SK-N-MC (cell line): ENCODE measurements around the gene RIMBP2.

Experiments
- DNase-seq: peaks from one replicate; pipeline ENCODE4 v3.0.0-alpha.2; 2011; ENCODE audit warnings: low read depth, low spot score
- H3K27ac ChIP-seq: fragments of 200-600 bp; sonication (generic); 2 replicates; pipeline ENCODE4 v1.5.1; 2016; ENCODE audit warnings: mixed run types
- H3K36me3 ChIP-seq: fragments of 200-600 bp; sonication (generic); 2 replicates; pipeline ENCODE4 v1.6.1; 2017; ENCODE audit warnings: antibody characterized with exemption, low read length, mixed read lengths; ENCODE audit not compliant: insufficient read depth
- H3K4me3 ChIP-seq: fragments of 200-600 bp; sonication (generic); 2 replicates; pipeline ENCODE4 v1.5.1; 2016
- H3K9ac ChIP-seq: fragments of 200-600 bp; sonication (generic); 2 replicates; pipeline ENCODE4 v1.8.0; 2017; ENCODE audit warnings: mixed run types, mixed read lengths; ENCODE audit not compliant: insufficient read length
- H3K9me3 ChIP-seq: fragments of 200-600 bp; sonication (generic); 2 replicates; pipeline ENCODE4 v1.6.1; 2017; ENCODE audit warnings: low read depth, mild to moderate bottlenecking, antibody characterized with exemption, low read length, moderate library complexity, mixed read lengths
- EZH2 ChIP-seq: fragments of 200-600 bp; sonication (generic); IDR thresholded peaks from one replicate; pipeline ENCODE4 v1.6.1; 2017; ENCODE audit warnings: antibody characterized with exemption
- FOXP2 ChIP-seq: optimal IDR thresholded peaks from 2 replicates; pipeline ENCODE3; 2011; ENCODE audit warnings: mild to moderate bottlenecking, moderate library complexity; ENCODE audit not compliant: insufficient read depth; ENCODE audit errors: extremely low read length, control extremely low read depth
- POLR2AphosphoS5 ChIP-seq: IDR thresholded peaks from 2 replicates; pipeline ENCODE4 v1.6.1; 2012; ENCODE audit warnings: mild to moderate bottlenecking, low read depth, low read length, borderline replicate concordance

The RIMBP2 gene

GRCh38 chr12:130398100-130398848 lies 317.8 kb downstream of the RIMBP2 start:
- Histone ChIP-seq H3K9me3 (no peaks in the 10 kb centered on the region), H3K9ac (no peak overlapping the region), H3K27ac (no peak overlapping the region), H3K4me3 (no peak overlapping the region), H3K36me3 (no peaks in the 10 kb centered on the region)
- TF ChIP-seq POLR2AphosphoS5 (no peak), FOXP2 (no peak)
- DNase-seq: no peak

DNA sequence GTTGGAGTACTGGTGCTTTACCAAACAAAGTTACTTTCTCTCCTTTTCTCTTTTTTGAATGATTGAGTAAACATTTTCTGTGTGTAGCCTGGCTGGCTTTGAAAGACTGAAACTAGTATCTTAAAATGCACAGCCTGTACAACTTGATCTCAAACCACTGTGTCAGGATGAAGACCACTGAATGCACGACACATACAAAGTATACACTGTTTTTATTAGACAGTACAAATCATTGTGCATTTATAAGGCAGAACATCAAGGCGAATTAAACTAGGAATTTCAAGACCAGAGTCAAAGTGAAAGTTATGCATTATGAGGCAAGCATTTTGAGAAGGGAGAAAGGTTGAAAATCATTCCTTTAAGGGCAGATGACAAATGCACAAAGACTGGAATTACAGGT lies 319.4 kb downstream of the RIMBP2 start:
- DNase-seq: no peak
- no peak overlapping the region for H3K9ac ChIP-seq
- no peaks in the 10 kb centered on the region for H3K36me3 ChIP-seq
- H3K9me3 ChIP-seq: no peaks in the 10 kb centered on the region
- H3K27ac ChIP-seq: no peak overlapping the region
- no peak overlapping the region for H3K4me3 ChIP-seq
- TF ChIP-seq POLR2AphosphoS5 (no peak), EZH2 (no peak), FOXP2 (no peak)

DNA sequence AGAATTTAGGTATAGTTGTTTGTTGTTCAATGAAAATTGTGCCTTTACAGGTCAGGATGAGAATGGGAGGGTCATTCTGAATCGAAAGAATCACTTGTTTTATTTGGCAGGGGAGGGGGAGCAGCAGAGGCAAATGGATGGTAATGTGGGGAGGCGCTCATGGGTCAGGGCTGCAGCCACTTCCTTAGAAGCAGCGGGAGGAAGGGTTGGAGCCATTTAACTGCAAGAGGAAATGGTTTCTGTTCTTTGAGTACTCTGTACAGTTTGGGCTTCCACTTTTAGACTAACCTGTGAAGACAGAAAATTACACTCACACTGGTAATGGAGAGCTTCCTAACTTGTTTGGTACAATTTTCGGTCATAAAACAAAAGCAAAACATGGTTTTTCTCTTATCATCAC lies 321.2 kb downstream of the RIMBP2 start:
- TF ChIP-seq FOXP2 (no peak), POLR2AphosphoS5 (no peak), EZH2 (no peak)
- Histone ChIP-seq H3K4me3 (no peak overlapping the region), H3K27ac (no peak overlapping the region), H3K36me3 (no peaks in the 10 kb centered on the region), H3K9ac (no peak overlapping the region), H3K9me3 (no peaks in the 10 kb centered on the region)
- no peak for DNase-seq

GRCh38 chr12:130391186-130391585 lies 324.9 kb downstream of the RIMBP2 start:
- Histone ChIP-seq H3K27ac (no peak overlapping the region), H3K9me3 (no peaks in the 10 kb centered on the region), H3K9ac (no peak overlapping the region), H3K4me3 (no peak overlapping the region), H3K36me3 (no peaks in the 10 kb centered on the region)
- DNase-seq: no peak
- TF ChIP-seq EZH2 (no peak), POLR2AphosphoS5 (no peak), FOXP2 (no peak)

- H3K9ac ChIP-seq: no peak overlapping the region
- H3K4me3 ChIP-seq: no peak overlapping the region
- TF ChIP-seq EZH2 (no peak), POLR2AphosphoS5 (no peak), FOXP2 (no peak)
- no peaks in the 10 kb centered on the region for H3K9me3 ChIP-seq
- no peaks in the 10 kb centered on the region for H3K36me3 ChIP-seq
- H3K27ac ChIP-seq: no peak overlapping the region
- no peak for DNase-seq
Observed at GRCh38 chr12:130385193-130385592, 330.9 kb downstream of the RIMBP2 start.

- no peak overlapping the region for H3K27ac ChIP-seq
- H3K9ac ChIP-seq: no peak overlapping the region
- DNase-seq: no peak
- TF ChIP-seq EZH2: no peak
- TF ChIP-seq FOXP2: no peak
- no peak for TF ChIP-seq POLR2AphosphoS5
- H3K9me3 ChIP-seq: no peaks in the 10 kb centered on the region
- no peak overlapping the region for H3K4me3 ChIP-seq
- no peaks in the 10 kb centered on the region for H3K36me3 ChIP-seq
Observed at GRCh38 chr12:130384234-130384633, 331.9 kb downstream of the RIMBP2 start.

GRCh38 chr12:130382818-130383217 lies 333.3 kb downstream of the RIMBP2 start:
- H3K9me3 ChIP-seq: no peaks in the 10 kb centered on the region
- no peak overlapping the region for H3K9ac ChIP-seq
- no peak overlapping the region for H3K4me3 ChIP-seq
- H3K36me3 ChIP-seq: no peaks in the 10 kb centered on the region
- no peak for DNase-seq
- TF ChIP-seq POLR2AphosphoS5 (no peak), EZH2 (no peak), FOXP2 (no peak)
- no peak overlapping the region for H3K27ac ChIP-seq

DNA sequence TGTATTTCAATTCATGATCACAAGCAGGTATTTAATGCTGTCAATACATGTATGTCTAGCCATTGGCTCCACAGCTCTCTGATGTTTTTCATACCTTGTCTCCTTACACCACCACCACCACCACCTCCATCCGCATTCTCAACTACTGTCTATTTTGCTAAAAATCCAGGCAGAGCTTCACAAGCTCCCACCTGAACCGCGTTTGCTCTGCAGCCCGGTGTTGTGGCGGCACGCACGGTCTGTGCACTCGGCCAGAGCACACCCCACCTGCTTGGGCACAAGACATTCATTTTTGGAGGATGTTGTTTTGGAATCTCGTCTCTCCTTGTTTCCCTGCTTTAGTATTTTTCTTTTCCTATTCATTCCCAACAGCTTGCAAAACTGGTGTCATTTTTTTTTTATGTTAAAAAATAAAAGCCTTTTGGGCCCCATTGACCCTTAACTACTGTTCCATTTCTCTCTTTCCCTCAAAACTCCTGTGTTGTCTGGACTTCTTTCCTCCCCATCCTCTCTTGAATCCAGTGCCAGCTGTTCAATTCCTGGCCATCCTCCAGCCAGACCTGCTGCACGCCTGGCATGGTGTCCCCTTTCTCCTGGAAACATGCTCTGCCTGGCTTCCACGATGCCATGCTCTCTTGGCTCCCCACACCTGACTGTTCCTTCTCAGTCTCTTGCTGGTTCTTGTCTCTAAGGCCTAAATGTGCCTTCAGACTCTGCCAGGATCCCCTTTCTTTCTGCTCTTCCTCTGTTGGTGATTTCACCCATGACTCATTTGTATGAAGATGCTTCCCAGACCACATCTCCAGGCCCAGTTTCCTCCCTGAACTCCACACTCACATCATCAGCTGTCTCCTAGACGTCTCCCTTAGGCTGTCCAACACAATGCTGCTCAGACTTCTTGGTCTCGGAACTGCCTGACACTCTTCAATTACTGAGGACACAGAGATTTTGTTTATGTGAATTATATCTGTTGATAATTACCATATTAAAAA lies 340.5 kb downstream of the RIMBP2 start:
- TF ChIP-seq FOXP2: no peak
- no peak overlapping the region for H3K27ac ChIP-seq
- no peak overlapping the region for H3K9ac ChIP-seq
- H3K9me3 ChIP-seq: no peaks in the 10 kb centered on the region
- H3K4me3 ChIP-seq: no peak overlapping the region
- no peaks in the 10 kb centered on the region for H3K36me3 ChIP-seq
- no peak for DNase-seq

- Histone ChIP-seq H3K9ac (no peak overlapping the region), H3K9me3 (no peaks in the 10 kb centered on the region), H3K36me3 (no peaks in the 10 kb centered on the region), H3K4me3 (no peak overlapping the region), H3K27ac (no peak overlapping the region)
- DNase-seq: no peak
- TF ChIP-seq FOXP2 (no peak), POLR2AphosphoS5 (no peak), EZH2 (no peak)
Observed at GRCh38 chr12:130374083-130374482, 342.0 kb downstream of the RIMBP2 start.
